GM12892 (cell line): Measurements from ENCODE around the gene PCDHGA8.

Experiments
- POLR2A ChIP-seq: IDR thresholded peaks from 2 replicates; pipeline ENCODE4 v1.6.1; 2011; ENCODE audit warnings: low read depth, low read length, control low read depth
- POLR2AphosphoS5 ChIP-seq: IDR thresholded peaks from 2 replicates; pipeline ENCODE4 v1.6.1; 2011; ENCODE audit warnings: low read depth, low read length, control low read depth
- TAF1 ChIP-seq: IDR thresholded peaks from 2 replicates; pipeline ENCODE4 v1.6.1; 2011; ENCODE audit warnings: low read depth, mild to moderate bottlenecking, control low read depth, low read length, borderline replicate concordance

DNA sequence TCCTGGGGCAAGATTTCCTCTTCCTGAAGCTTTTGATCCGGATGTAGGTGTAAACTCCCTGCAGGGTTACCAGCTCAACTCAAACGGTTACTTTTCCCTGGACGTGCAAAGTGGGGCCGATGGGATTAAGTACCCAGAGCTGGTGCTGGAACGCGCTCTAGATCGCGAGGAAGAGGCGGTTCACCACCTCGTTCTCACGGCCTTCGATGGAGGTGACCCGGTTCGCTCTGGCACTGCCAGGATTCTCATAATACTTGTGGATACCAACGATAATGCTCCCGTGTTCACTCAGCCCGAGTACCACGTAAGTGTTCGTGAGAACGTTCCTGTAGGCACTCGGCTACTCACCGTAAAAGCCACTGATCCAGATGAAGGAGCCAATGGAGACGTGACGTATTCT is 36.8 kb upstream of the PCDHGA8 start:
- TF ChIP-seq TAF1, result no peak
- no peak for TF ChIP-seq POLR2A
- TF ChIP-seq POLR2AphosphoS5, result no peak
